ENCODE data around the gene CCDC66. TPM values are rescaled to one million over a fixed set of nuclear protein-coding genes. Genes with fewer than 3 reads are reported as not detected.
"Not testable (repeated sequence)": the region's sequence is repeated elsewhere in the genome, so short reads cannot be mapped to it uniquely, and the experiment has no call there.

Gene CCDC66
- total and polyA plus RNA-seq, 2 of the 8 experiments (the other 6 are each of a cell fraction or from before 2014, with no cell fraction given): 9.6 to 29.3 TPM

DNA sequence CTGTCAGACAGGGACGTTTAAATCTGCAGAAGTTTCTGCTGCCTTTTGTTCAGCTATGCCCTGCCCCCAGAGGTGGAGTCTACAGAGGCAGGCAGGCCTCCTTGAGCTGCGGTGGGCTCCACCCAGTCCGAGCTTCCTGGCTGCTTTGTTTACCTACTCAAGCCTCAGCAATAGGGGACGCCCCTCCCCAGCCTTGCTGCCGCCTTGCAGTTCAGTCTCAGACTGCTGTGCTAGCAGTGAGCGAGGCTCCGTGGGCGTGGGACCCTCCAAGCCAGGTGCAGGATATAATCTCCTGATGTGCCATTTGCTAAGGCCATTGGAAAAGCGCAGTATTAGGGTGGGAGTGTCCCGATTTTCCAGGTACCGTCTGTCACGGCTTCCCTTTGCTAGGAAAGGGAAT is 25.0 kb downstream of the CCDC66 start:
- H3K9ac ChIP-seq (replicated peaks in 1 of 4; ENCODE audit: extremely low read depth in 1 of 4, low read depth in 3 of 4, low read length in 3 of 4); H3K4me3 ChIP-seq (ENCODE audit: extremely low read depth in 1 of 4, insufficient read depth in 2 of 4, low read depth in 3 of 4, low read length in 4 of 4); H3K23me2 ChIP-seq (ENCODE audit: low read depth, low read length); DNase-seq (ENCODE audit: low read depth in 1 of 2, low spot score in 2 of 2); H2BK20ac ChIP-seq (ENCODE audit: low read length); H2AK5ac ChIP-seq (ENCODE audit: low read depth, low read length); H3K79me1 ChIP-seq (ENCODE audit: low read depth, low read length); H3K23ac ChIP-seq (ENCODE audit: insufficient read length); H4K91ac ChIP-seq (replicated peaks; ENCODE audit: insufficient read length, low read length); H2BK5ac ChIP-seq (ENCODE audit: low read depth, low read length); H4K5ac ChIP-seq (ENCODE audit: insufficient read length, low read depth, low read length); CTCF ChIA-PET (ENCODE audit: partially characterized antibody); H4K20me1 ChIP-seq (replicated peaks in 1 of 2; ENCODE audit: control insufficient read depth in 1 of 2, insufficient read depth in 2 of 2, low read length in 2 of 2); H3K27ac ChIP-seq (ENCODE audit: low read depth, low read length); H3K4ac ChIP-seq (replicated peaks; ENCODE audit: insufficient read length, low read depth, low read length); H2AFZ ChIP-seq (ENCODE audit: low read length); H2BK120ac ChIP-seq (replicated peaks; ENCODE audit: low read depth, low read length); H3K4me1 ChIP-seq (replicated peaks in 1 of 4; ENCODE audit: control insufficient read depth in 3 of 4, insufficient read depth in 4 of 4, low read length in 3 of 4); H2BK12ac ChIP-seq (ENCODE audit: low read depth, low read length); H4K8ac ChIP-seq (ENCODE audit: extremely low read depth, insufficient read depth, low read length); H3K4me2 ChIP-seq (ENCODE audit: insufficient read depth in 1 of 2, low read depth in 2 of 2, low read length in 2 of 2); H3K56ac ChIP-seq (replicated peaks; ENCODE audit: insufficient read length, low read depth, low read length); POLR2A ChIA-PET (ENCODE audit: partially characterized antibody); H3K79me2 ChIP-seq (ENCODE audit: control insufficient read depth in 1 of 2, insufficient read depth in 2 of 2, low read length in 2 of 2); FAIRE-seq; H3K27me3 ChIP-seq (replicated peaks in 1 of 4; ENCODE audit: control insufficient read depth in 3 of 4, extremely low read depth in 1 of 4, insufficient read depth in 3 of 4, low read length in 3 of 4); H2BK15ac ChIP-seq (ENCODE audit: low read length); H3K14ac ChIP-seq (ENCODE audit: insufficient read length); H3K18ac ChIP-seq (ENCODE audit: extremely low read depth, low read length): not testable (repeated sequence)
- H3K9me3 ChIP-seq (ENCODE audit: insufficient read depth in 2 of 2, low read depth in 1 of 2, low read length in 1 of 2): peaks cover 13 to 25% of the 10 kb centered on the region in 2 experiments
- 89% methylated on average over 12 of the region's 12 CpGs; no CpG with 5 or more reads in 1 of the 2 experiments for WGBS, 2 experiments (ENCODE audit: extremely low coverage in 1 of 2, insufficient coverage in 1 of 2, insufficient read length in 1 of 2, insufficient replicate concordance in 2 of 2, low coverage in 1 of 2, low lambda C conversion rate in 2 of 2, missing lambda C conversion rate in 1 of 2)
- peaks cover 0 to 32% (median 10%) of the 10 kb centered on the region in 4 experiments; a peak in 3 of 8 replicates for H3K36me3 ChIP-seq (ENCODE audit: control insufficient read depth in 2 of 4, insufficient read depth in 4 of 4, low read length in 3 of 4)

DNA sequence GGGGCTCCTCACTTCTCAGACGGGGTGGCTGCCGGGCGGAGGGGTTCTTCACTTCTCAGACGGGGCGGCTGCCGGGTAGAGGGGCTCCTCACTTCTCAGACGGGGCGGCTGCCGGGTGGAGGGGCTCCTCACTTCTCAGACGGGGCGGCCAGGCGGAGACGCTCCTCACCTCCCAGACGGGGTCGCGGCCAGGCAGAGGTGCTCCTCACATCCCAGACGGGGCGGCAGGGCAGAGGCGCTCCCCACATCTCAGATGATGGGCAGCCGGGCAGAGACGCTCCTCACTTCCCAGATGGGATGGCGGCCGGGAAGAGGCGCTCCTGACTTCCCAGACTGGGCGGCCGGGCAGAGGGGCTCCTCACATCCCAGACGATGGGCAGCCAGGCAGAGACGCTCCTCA is 27.3 kb downstream of the CCDC66 start:
- H3K23ac ChIP-seq (ENCODE audit: insufficient read length); H3K56ac ChIP-seq (replicated peaks; ENCODE audit: insufficient read length, low read depth, low read length); FAIRE-seq; H4K91ac ChIP-seq (replicated peaks; ENCODE audit: insufficient read length, low read length); H3K4me2 ChIP-seq (ENCODE audit: insufficient read depth in 1 of 2, low read depth in 2 of 2, low read length in 2 of 2); H3K79me1 ChIP-seq (ENCODE audit: low read depth, low read length); H3K4ac ChIP-seq (replicated peaks; ENCODE audit: insufficient read length, low read depth, low read length); H2AK5ac ChIP-seq (ENCODE audit: low read depth, low read length); H3K79me2 ChIP-seq (ENCODE audit: control insufficient read depth in 1 of 2, insufficient read depth in 2 of 2, low read length in 2 of 2); H3K14ac ChIP-seq (ENCODE audit: insufficient read length); H2BK120ac ChIP-seq (replicated peaks; ENCODE audit: low read depth, low read length); H2BK20ac ChIP-seq (ENCODE audit: low read length); POLR2A ChIA-PET (ENCODE audit: partially characterized antibody); H4K5ac ChIP-seq (ENCODE audit: insufficient read length, low read depth, low read length); H2BK5ac ChIP-seq (ENCODE audit: low read depth, low read length); CTCF ChIA-PET (ENCODE audit: partially characterized antibody); H3K27me3 ChIP-seq (replicated peaks in 1 of 4; ENCODE audit: control insufficient read depth in 3 of 4, extremely low read depth in 1 of 4, insufficient read depth in 3 of 4, low read length in 3 of 4); H3K9ac ChIP-seq (replicated peaks in 1 of 4; ENCODE audit: extremely low read depth in 1 of 4, low read depth in 3 of 4, low read length in 3 of 4); H2AFZ ChIP-seq (ENCODE audit: low read length); H3K27ac ChIP-seq (ENCODE audit: low read depth, low read length); H4K8ac ChIP-seq (ENCODE audit: extremely low read depth, insufficient read depth, low read length); H4K20me1 ChIP-seq (replicated peaks in 1 of 2; ENCODE audit: control insufficient read depth in 1 of 2, insufficient read depth in 2 of 2, low read length in 2 of 2); DNase-seq (ENCODE audit: low read depth in 1 of 2, low spot score in 2 of 2); H3K18ac ChIP-seq (ENCODE audit: extremely low read depth, low read length); H3K4me1 ChIP-seq (replicated peaks in 1 of 4; ENCODE audit: control insufficient read depth in 3 of 4, insufficient read depth in 4 of 4, low read length in 3 of 4); H3K23me2 ChIP-seq (ENCODE audit: low read depth, low read length); H2BK12ac ChIP-seq (ENCODE audit: low read depth, low read length); H3K4me3 ChIP-seq (ENCODE audit: extremely low read depth in 1 of 4, insufficient read depth in 2 of 4, low read depth in 3 of 4, low read length in 4 of 4); H2BK15ac ChIP-seq (ENCODE audit: low read length): not testable (repeated sequence)
- Histone ChIP-seq H3K36me3 (ENCODE audit: control insufficient read depth in 2 of 4, insufficient read depth in 4 of 4, low read length in 3 of 4) (peaks cover 0 to 32% (median 10%) of the 10 kb centered on the region in 4 experiments; a peak in 3 of 8 replicates), H3K9me3 (ENCODE audit: insufficient read depth in 2 of 2, low read depth in 1 of 2, low read length in 1 of 2) (peaks cover 13 to 25% of the 10 kb centered on the region in 2 experiments)
- WGBS, 2 experiments (ENCODE audit: extremely low coverage in 1 of 2, insufficient coverage in 1 of 2, insufficient read length in 1 of 2, insufficient replicate concordance in 2 of 2, low coverage in 1 of 2, low lambda C conversion rate in 2 of 2, missing lambda C conversion rate in 1 of 2): 90% methylated on average over 24 of the region's 28 CpGs; no CpG with 5 or more reads in 1 of the 2 experiments
